Measurements from ENCODE around the gene AOPEP.
"Not testable (repeated sequence)": the region's sequence is repeated elsewhere in the genome, so short reads cannot be mapped to it uniquely, and the experiment has no call there.

Gene AOPEP

GRCh38 chr9:95007226-95007869 lies 280.8 kb downstream of the AOPEP start:
- Mint-ChIP-seq H3K36me3 (peaks cover 27% of the 10 kb centered on the region), H3K4me3 (peak overlapping the region; percentile 56), H3K27ac (no peak overlapping the region), H3K4me1 (peaks cover 17% of the 10 kb centered on the region), H3K9me3 (no peaks in the 10 kb centered on the region)
- DNase-seq (ENCODE audit: low spot score in 2 of 2) (no peak), ATAC-seq (peak; percentile 58)

- H3K36me3 Mint-ChIP-seq: peaks cover 27% of the 10 kb centered on the region
Measured at GRCh38 chr9:95008151-95008771, 281.8 kb downstream of the AOPEP start.

GRCh38 chr9:95009459-95009858 lies 283.0 kb downstream of the AOPEP start:
- H3K4me3 Mint-ChIP-seq: no peak overlapping the region
- H3K4me1 Mint-ChIP-seq: peaks cover 17% of the 10 kb centered on the region
- DNase-seq (ENCODE audit: low spot score in 2 of 2): no peak
- ATAC-seq: no peak
- H3K36me3 Mint-ChIP-seq: peaks cover 27% of the 10 kb centered on the region
- H3K27ac Mint-ChIP-seq: no peak overlapping the region
- H3K9me3 Mint-ChIP-seq: no peaks in the 10 kb centered on the region

More at GRCh38 chr9:95008151-95008771, 281.8 kb downstream of the AOPEP start:
- Mint-ChIP-seq H3K4me1 (peaks cover 17% of the 10 kb centered on the region), H3K4me3 (peak overlapping the region; percentile 56), H3K9me3 (no peaks in the 10 kb centered on the region), H3K27ac (no peak overlapping the region)
- DNase-seq (ENCODE audit: low spot score in 2 of 2): no peak
- no peak for ATAC-seq

- H3K4me1 Mint-ChIP-seq: peaks cover 17% of the 10 kb centered on the region
Measured at GRCh38 chr9:95010431-95010838, 283.9 kb downstream of the AOPEP start.

GRCh38 chr9:95012035-95012708 lies 285.7 kb downstream of the AOPEP start:
- Mint-ChIP-seq H3K36me3 (peaks cover 31% of the 10 kb centered on the region), H3K4me3 (no peak overlapping the region), H3K4me1 (peaks cover 12% of the 10 kb centered on the region), H3K27ac (no peak overlapping the region), H3K9me3 (no peaks in the 10 kb centered on the region)
- no peak for DNase-seq (ENCODE audit: low spot score in 2 of 2)
- no peak for ATAC-seq

More at GRCh38 chr9:95010431-95010838, 283.9 kb downstream of the AOPEP start:
- Mint-ChIP-seq H3K4me3 (no peak overlapping the region), H3K9me3 (no peaks in the 10 kb centered on the region), H3K36me3 (peaks cover 27% of the 10 kb centered on the region), H3K27ac (no peak overlapping the region)
- no peak for DNase-seq (ENCODE audit: low spot score in 2 of 2)
- ATAC-seq: no peak

GRCh38 chr9:95012902-95013301 lies 286.4 kb downstream of the AOPEP start:
- DNase-seq (ENCODE audit: low spot score in 2 of 2): no peak
- Mint-ChIP-seq H3K9me3 (no peaks in the 10 kb centered on the region), H3K4me3 (no peak overlapping the region), H3K4me1 (peaks cover 4% of the 10 kb centered on the region), H3K36me3 (peaks cover 26% of the 10 kb centered on the region), H3K27ac (no peak overlapping the region)
- no peak for ATAC-seq

GRCh38 chr9:95014917-95015316 lies 288.4 kb downstream of the AOPEP start:
- DNase-seq (ENCODE audit: low spot score in 2 of 2) (no peak), ATAC-seq (no peak)
- H3K36me3 Mint-ChIP-seq: peaks cover 16% of the 10 kb centered on the region
- no peaks in the 10 kb centered on the region for H3K9me3 Mint-ChIP-seq
- no peaks in the 10 kb centered on the region for H3K4me1 Mint-ChIP-seq
- H3K4me3 Mint-ChIP-seq: no peak overlapping the region
- H3K27ac Mint-ChIP-seq: no peak overlapping the region

- no peak overlapping the region for H3K27ac Mint-ChIP-seq
- no peaks in the 10 kb centered on the region for H3K4me1 Mint-ChIP-seq
- no peak overlapping the region for H3K4me3 Mint-ChIP-seq
- ATAC-seq: no peak
- peaks cover 16% of the 10 kb centered on the region for H3K36me3 Mint-ChIP-seq
- H3K9me3 Mint-ChIP-seq: no peaks in the 10 kb centered on the region
- DNase-seq (ENCODE audit: low spot score in 2 of 2): no peak
Measured at GRCh38 chr9:95015569-95015968, 289.1 kb downstream of the AOPEP start.

GRCh38 chr9:95017062-95017461 lies 290.6 kb downstream of the AOPEP start:
- DNase-seq (ENCODE audit: low spot score in 2 of 2): no peak
- peaks cover 9% of the 10 kb centered on the region for H3K36me3 Mint-ChIP-seq
- no peak overlapping the region for H3K4me3 Mint-ChIP-seq
- H3K4me1 Mint-ChIP-seq: no peaks in the 10 kb centered on the region
- H3K27ac Mint-ChIP-seq: no peak overlapping the region
- no peaks in the 10 kb centered on the region for H3K9me3 Mint-ChIP-seq
- ATAC-seq: no peak

- H3K36me3 Mint-ChIP-seq: peaks cover 9% of the 10 kb centered on the region
- H3K4me3 Mint-ChIP-seq: no peak overlapping the region
- ATAC-seq: no peak
- DNase-seq (ENCODE audit: low spot score in 2 of 2): no peak
- H3K9me3 Mint-ChIP-seq: no peaks in the 10 kb centered on the region
- H3K4me1 Mint-ChIP-seq: no peaks in the 10 kb centered on the region
- H3K27ac Mint-ChIP-seq: no peak overlapping the region
Measured at GRCh38 chr9:95017661-95018060, 291.2 kb downstream of the AOPEP start.

GRCh38 chr9:95018099-95018936 lies 291.8 kb downstream of the AOPEP start:
- H3K4me1 Mint-ChIP-seq: no peaks in the 10 kb centered on the region
- peaks cover 9% of the 10 kb centered on the region for H3K36me3 Mint-ChIP-seq
- H3K27ac Mint-ChIP-seq: no peak overlapping the region
- H3K9me3 Mint-ChIP-seq: no peaks in the 10 kb centered on the region
- DNase-seq (ENCODE audit: low spot score in 2 of 2) (no peak), ATAC-seq (peak; percentile 75)
- H3K4me3 Mint-ChIP-seq: no peak overlapping the region

- not testable (repeated sequence) for H3K27ac Mint-ChIP-seq; H3K9me3 Mint-ChIP-seq; ATAC-seq; H3K4me1 Mint-ChIP-seq; H3K4me3 Mint-ChIP-seq; H3K36me3 Mint-ChIP-seq; DNase-seq (ENCODE audit: low spot score in 2 of 2)
Measured at GRCh38 chr9:95020644-95021043, 294.1 kb downstream of the AOPEP start.

GRCh38 chr9:95021166-95021886 lies 294.8 kb downstream of the AOPEP start:
- no peak overlapping the region for H3K27ac Mint-ChIP-seq
- no peak for ATAC-seq
- no peak overlapping the region for H3K4me3 Mint-ChIP-seq
- no peak for DNase-seq (ENCODE audit: low spot score in 2 of 2)
- no peaks in the 10 kb centered on the region for H3K4me1 Mint-ChIP-seq
- no peaks in the 10 kb centered on the region for H3K9me3 Mint-ChIP-seq
- no peaks in the 10 kb centered on the region for H3K36me3 Mint-ChIP-seq

GRCh38 chr9:95022657-95023056 lies 296.2 kb downstream of the AOPEP start:
- Mint-ChIP-seq H3K36me3 (no peaks in the 10 kb centered on the region), H3K4me3 (no peak overlapping the region), H3K27ac (no peak overlapping the region), H3K4me1 (no peaks in the 10 kb centered on the region), H3K9me3 (no peaks in the 10 kb centered on the region)
- DNase-seq (ENCODE audit: low spot score in 2 of 2) (no peak), ATAC-seq (no peak)
